ENCODE results near the gene TMEM219.

The TMEM219 gene

DNA sequence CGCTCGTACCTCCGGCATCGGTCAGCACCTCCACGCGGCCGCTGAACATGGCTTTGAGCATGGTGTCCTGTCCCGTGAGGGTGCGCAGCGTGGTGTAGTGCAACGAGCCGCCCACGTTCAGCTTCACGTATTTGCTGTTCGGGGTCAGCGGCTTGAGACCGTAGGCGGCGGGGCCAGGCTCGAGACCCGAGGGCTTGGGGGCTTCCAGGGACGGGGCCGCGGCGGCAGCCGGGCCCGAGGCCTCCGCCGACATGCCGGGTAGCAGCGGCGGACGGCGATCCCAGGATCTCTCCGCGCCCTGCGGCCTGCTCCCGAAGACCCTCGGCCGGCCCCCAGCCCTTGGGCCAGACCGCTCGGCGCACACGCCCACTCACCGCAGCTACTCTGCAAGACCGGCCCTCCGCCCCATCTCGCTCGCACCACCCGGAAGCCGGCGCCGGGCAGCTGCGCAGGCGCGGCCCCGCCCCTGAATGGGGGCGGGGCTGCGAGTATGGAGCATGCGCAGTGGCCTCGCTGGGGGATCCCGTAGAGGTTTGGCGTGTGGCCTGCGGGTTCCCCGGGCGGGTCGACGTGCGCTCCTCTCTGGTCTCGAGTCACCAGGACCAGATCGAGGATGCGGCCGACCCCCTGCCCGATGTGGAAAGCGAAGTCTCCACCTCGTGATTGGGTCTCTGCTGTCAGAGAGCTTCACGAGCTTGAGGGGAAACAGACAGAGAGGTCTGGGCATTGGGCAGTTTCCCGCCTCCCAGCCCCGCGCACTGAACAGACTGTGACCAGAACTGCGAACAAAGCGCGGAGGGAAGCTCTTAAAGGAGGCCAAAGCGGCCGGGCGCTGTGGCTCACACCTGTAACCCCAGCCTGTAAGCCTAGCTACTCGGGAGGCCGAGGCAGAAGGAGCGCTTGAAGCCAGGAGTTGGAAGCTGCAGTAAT lies 35.8 kb upstream of the TMEM219 start, which contains the start of gene KCTD13 (continued):
- TF ChIP-seq, protein P1, sequence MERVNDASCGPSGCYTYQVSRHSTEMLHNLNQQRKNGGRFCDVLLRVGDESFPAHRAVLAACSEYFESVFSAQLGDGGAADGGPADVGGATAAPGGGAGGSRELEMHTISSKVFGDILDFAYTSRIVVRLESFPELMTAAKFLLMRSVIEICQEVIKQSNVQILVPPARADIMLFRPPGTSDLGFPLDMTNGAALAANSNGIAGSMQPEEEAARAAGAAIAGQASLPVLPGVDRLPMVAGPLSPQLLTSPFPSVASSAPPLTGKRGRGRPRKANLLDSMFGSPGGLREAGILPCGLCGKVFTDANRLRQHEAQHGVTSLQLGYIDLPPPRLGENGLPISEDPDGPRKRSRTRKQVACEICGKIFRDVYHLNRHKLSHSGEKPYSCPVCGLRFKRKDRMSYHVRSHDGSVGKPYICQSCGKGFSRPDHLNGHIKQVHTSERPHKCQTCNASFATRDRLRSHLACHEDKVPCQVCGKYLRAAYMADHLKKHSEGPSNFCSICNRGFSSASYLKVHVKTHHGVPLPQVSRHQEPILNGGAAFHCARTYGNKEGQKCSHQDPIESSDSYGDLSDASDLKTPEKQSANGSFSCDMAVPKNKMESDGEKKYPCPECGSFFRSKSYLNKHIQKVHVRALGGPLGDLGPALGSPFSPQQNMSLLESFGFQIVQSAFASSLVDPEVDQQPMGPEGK (tag by site-specific recombination; IDR thresholded peaks at IDR 0.05): no peak
- TF ChIP-seq SCRT2 (tag by site-specific recombination; IDR thresholded peaks at IDR 0.05): peak; percentile 97
- peak; percentile 90 for TF ChIP-seq ZNF335 (tag by site-specific recombination; conservative IDR thresholded peaks at IDR 0.05)
- TF ChIP-seq ZNF350 (tag by site-specific recombination; IDR thresholded peaks at IDR 0.05): no peak
- TF ChIP-seq ZFP69B (tag by site-specific recombination; IDR thresholded peaks at IDR 0.05): peak; percentile 69
- peak; percentile 88 for TF ChIP-seq KLF10 (tag by site-specific recombination; IDR thresholded peaks at IDR 0.05)
- no peak for TF ChIP-seq ZNF19 (tag by site-specific recombination; IDR thresholded peaks at IDR 0.05; ENCODE audit: low read depth)
- TF ChIP-seq, protein P2, sequence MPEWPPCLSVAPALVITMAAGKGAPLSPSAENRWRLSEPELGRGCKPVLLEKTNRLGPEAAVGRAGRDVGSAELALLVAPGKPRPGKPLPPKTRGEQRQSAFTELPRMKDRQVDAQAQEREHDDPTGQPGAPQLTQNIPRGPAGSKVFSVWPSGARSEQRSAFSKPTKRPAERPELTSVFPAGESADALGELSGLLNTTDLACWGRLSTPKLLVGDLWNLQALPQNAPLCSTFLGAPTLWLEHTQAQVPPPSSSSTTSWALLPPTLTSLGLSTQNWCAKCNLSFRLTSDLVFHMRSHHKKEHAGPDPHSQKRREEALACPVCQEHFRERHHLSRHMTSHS (tag by site-specific recombination; IDR thresholded peaks at IDR 0.05): no peak; the same call in 1 of the 2 replicates
- TF ChIP-seq, protein P3, sequence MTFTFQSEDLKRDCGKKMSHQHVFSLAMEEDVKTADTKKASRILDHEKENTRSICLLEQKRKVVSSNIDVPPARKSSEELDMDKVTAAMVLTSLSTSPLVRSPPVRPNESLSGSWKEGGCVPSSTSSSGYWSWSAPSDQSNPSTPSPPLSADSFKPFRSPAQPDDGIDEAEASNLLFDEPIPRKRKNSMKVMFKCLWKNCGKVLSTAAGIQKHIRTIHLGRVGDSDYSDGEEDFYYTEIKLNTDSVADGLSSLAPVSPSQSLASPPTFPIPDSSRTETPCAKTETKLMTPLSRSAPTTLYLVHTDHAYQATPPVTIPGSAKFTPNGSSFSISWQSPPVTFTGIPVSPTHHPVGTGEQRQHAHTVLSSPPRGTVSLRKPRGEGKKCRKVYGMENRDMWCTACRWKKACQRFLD (tag by site-specific recombination; IDR thresholded peaks at IDR 0.05): no peak
- TF ChIP-seq, protein P4, sequence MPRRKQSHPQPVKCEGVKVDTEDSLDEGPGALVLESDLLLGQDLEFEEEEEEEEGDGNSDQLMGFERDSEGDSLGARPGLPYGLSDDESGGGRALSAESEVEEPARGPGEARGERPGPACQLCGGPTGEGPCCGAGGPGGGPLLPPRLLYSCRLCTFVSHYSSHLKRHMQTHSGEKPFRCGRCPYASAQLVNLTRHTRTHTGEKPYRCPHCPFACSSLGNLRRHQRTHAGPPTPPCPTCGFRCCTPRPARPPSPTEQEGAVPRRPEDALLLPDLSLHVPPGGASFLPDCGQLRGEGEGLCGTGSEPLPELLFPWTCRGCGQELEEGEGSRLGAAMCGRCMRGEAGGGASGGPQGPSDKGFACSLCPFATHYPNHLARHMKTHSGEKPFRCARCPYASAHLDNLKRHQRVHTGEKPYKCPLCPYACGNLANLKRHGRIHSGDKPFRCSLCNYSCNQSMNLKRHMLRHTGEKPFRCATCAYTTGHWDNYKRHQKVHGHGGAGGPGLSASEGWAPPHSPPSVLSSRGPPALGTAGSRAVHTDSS (tag by site-specific recombination; IDR thresholded peaks at IDR 0.05): no peak
- TF ChIP-seq ZBTB8A (tag by site-specific recombination; IDR thresholded peaks at IDR 0.05): no peak; the same call in 1 of the 2 replicates
- no peak for TF ChIP-seq ZNF404 (tag by site-specific recombination; IDR thresholded peaks at IDR 0.05)
- 0 out of 2 replicates have a peak, but pooled peaks have one; percentile 19 for TF ChIP-seq TRIM28 (IDR thresholded peaks at IDR 0.05; ENCODE audit: borderline replicate concordance, low read length)
- TF ChIP-seq ZNF248 (tag by site-specific recombination; IDR thresholded peaks at IDR 0.05): no peak
- TF ChIP-seq ZNF324 (tag by site-specific recombination; IDR thresholded peaks at IDR 0.05): peak; percentile 60; the same call in 1 of the 2 replicates
- no peak for TF ChIP-seq ZNF558 (tag by site-specific recombination; IDR thresholded peaks at IDR 0.05)
- TF ChIP-seq, protein P5, sequence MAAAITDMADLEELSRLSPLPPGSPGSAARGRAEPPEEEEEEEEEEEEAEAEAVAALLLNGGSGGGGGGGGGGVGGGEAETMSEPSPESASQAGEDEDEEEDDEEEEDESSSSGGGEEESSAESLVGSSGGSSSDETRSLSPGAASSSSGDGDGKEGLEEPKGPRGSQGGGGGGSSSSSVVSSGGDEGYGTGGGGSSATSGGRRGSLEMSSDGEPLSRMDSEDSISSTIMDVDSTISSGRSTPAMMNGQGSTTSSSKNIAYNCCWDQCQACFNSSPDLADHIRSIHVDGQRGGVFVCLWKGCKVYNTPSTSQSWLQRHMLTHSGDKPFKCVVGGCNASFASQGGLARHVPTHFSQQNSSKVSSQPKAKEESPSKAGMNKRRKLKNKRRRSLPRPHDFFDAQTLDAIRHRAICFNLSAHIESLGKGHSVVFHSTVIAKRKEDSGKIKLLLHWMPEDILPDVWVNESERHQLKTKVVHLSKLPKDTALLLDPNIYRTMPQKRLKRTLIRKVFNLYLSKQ (tag by site-specific recombination; IDR thresholded peaks at IDR 0.05; ENCODE audit: borderline replicate concordance): no peak
- TF ChIP-seq, protein P6, sequence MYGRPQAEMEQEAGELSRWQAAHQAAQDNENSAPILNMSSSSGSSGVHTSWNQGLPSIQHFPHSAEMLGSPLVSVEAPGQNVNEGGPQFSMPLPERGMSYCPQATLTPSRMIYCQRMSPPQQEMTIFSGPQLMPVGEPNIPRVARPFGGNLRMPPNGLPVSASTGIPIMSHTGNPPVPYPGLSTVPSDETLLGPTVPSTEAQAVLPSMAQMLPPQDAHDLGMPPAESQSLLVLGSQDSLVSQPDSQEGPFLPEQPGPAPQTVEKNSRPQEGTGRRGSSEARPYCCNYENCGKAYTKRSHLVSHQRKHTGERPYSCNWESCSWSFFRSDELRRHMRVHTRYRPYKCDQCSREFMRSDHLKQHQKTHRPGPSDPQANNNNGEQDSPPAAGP (tag by site-specific recombination; IDR thresholded peaks at IDR 0.05): no peak
- TF ChIP-seq GLIS1 (tag by site-specific recombination; IDR thresholded peaks at IDR 0.05): peak; percentile 57
- no peak for TF ChIP-seq ZNF174 (tag by site-specific recombination; IDR thresholded peaks at IDR 0.05)
- TF ChIP-seq ZNF23 (tag by site-specific recombination; IDR thresholded peaks at IDR 0.05; ENCODE audit: borderline replicate concordance): no peak
- TF ChIP-seq MEIS1 (CRISPR knock-in tag; IDR thresholded peaks at IDR 0.05; ENCODE audit: borderline replicate concordance): no peak
- no peak; the same call in 1 of the 2 replicates for TF ChIP-seq ZNF221 (tag by site-specific recombination; IDR thresholded peaks at IDR 0.05; ENCODE audit: borderline replicate concordance)
- TF ChIP-seq KLF9 (tag by site-specific recombination; IDR thresholded peaks at IDR 0.05; ENCODE audit: low read depth): peak; percentile 96
- no peak for TF ChIP-seq ZIC2 (tag by site-specific recombination; IDR thresholded peaks at IDR 0.05)
- TF ChIP-seq ZFHX2 (tag by site-specific recombination; conservative IDR thresholded peaks at IDR 0.05): peak; percentile 95
- peak; percentile 8 for TF ChIP-seq KLF1 (tag by site-specific recombination; IDR thresholded peaks at IDR 0.05)
- no peak for TF ChIP-seq SALL2 (tag by site-specific recombination; IDR thresholded peaks at IDR 0.05; ENCODE audit: borderline replicate concordance)
- no peak for TF ChIP-seq ZNF664 (tag by site-specific recombination; IDR thresholded peaks at IDR 0.05)
- TF ChIP-seq, protein P7, sequence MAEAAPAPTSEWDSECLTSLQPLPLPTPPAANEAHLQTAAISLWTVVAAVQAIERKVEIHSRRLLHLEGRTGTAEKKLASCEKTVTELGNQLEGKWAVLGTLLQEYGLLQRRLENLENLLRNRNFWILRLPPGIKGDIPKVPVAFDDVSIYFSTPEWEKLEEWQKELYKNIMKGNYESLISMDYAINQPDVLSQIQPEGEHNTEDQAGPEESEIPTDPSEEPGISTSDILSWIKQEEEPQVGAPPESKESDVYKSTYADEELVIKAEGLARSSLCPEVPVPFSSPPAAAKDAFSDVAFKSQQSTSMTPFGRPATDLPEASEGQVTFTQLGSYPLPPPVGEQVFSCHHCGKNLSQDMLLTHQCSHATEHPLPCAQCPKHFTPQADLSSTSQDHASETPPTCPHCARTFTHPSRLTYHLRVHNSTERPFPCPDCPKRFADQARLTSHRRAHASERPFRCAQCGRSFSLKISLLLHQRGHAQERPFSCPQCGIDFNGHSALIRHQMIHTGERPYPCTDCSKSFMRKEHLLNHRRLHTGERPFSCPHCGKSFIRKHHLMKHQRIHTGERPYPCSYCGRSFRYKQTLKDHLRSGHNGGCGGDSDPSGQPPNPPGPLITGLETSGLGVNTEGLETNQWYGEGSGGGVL (tag by site-specific recombination; IDR thresholded peaks at IDR 0.05): no peak

Measured in HEK293 (cell line).